Panc1 (cell line): ENCODE measurements around the gene DPM3. TPM values are rescaled to one million over a fixed set of nuclear protein-coding genes. Genes with fewer than 3 reads are reported as not detected.

Experiments used
- total RNA-seq: library from RNA; stranded (reverse); gene quantifications from one replicate; pipeline ENCODE4 v1.2.1, GENCODE V29; 2021; ENCODE audit not compliant: unreplicated experiment

The DPM3 gene
- total RNA-seq, 1 experiment from 2014 or later, result 66.0 TPM

Other genes with a start within 250 kb of the DPM3 start
- gene PMVK, start 203.8 kb downstream of the DPM3 start, total RNA-seq, result 42.2 TPM
- gene PBXIP1, start 184.4 kb downstream of the DPM3 start, total RNA-seq, result 40.7 TPM
- gene PYGO2, start 178.7 kb downstream of the DPM3 start, total RNA-seq, result 41.1 TPM
- gene SHC1, start 169.8 kb downstream of the DPM3 start, total RNA-seq, result 373 TPM
- gene CKS1B, start 165.8 kb downstream of the DPM3 start, total RNA-seq, result 212 TPM
- 72.8 TPM for gene FLAD1, start 157.2 kb downstream of the DPM3 start, total RNA-seq
- gene LENEP, start 146.9 kb downstream of the DPM3 start, total RNA-seq, result 0.67 TPM
- gene ZBTB7B, start 137.7 kb downstream of the DPM3 start, total RNA-seq, result 55.8 TPM
- gene DCST2, start 106.8 kb downstream of the DPM3 start, total RNA-seq, result 0.13 TPM
- gene DCST1, start 106.7 kb downstream of the DPM3 start, total RNA-seq, result not detected
- 41.7 TPM for gene ADAM15, start 89.2 kb downstream of the DPM3 start, total RNA-seq
- 8.0 TPM for gene EFNA4, start 76.8 kb downstream of the DPM3 start, total RNA-seq
- 2.3 TPM for gene EFNA3, start 61.7 kb downstream of the DPM3 start, total RNA-seq
- gene EFNA1, start 12.7 kb downstream of the DPM3 start, total RNA-seq, result 23.8 TPM
- 67.4 TPM for gene SLC50A1, start 4.7 kb downstream of the DPM3 start, total RNA-seq
- 155 TPM for gene KRTCAP2, start 32.8 kb upstream of the DPM3 start, total RNA-seq
- gene TRIM46, start 33.3 kb upstream of the DPM3 start, total RNA-seq, result 3.8 TPM
- gene THBS3, start 67.4 kb upstream of the DPM3 start, total RNA-seq, result 35.9 TPM
- gene MTX1, start 68.2 kb upstream of the DPM3 start, total RNA-seq, result 53.6 TPM
- 94.7 TPM for gene ENTREP3, start 115.0 kb upstream of the DPM3 start, total RNA-seq
- 200 TPM for gene SCAMP3, start 121.8 kb upstream of the DPM3 start, total RNA-seq
- 43.6 TPM for gene CLK2, start 133.0 kb upstream of the DPM3 start, total RNA-seq
- gene HCN3, start 136.9 kb upstream of the DPM3 start, total RNA-seq, result 7.8 TPM
- gene PKLR, start 160.9 kb upstream of the DPM3 start, total RNA-seq, result 0.13 TPM
- gene FDPS, start 168.3 kb upstream of the DPM3 start, total RNA-seq, result 255 TPM
- gene RUSC1, start 180.4 kb upstream of the DPM3 start, total RNA-seq, result 77.9 TPM